CD4-positive, alpha-beta T cell treated with Interleukin-2 at 100 ng/mL for 4 hours (primary cell): Measurements from ENCODE around the gene MED13.
"Not testable (repeated sequence)": the region's sequence is repeated elsewhere in the genome, so short reads cannot be mapped to it uniquely, and the experiment has no call there.

Source experiments
- DNase-seq: peaks from one replicate; pipeline ENCODE4 v3.0.0-alpha.2; 2020; ENCODE audit warnings: low spot score

Gene MED13

DNA sequence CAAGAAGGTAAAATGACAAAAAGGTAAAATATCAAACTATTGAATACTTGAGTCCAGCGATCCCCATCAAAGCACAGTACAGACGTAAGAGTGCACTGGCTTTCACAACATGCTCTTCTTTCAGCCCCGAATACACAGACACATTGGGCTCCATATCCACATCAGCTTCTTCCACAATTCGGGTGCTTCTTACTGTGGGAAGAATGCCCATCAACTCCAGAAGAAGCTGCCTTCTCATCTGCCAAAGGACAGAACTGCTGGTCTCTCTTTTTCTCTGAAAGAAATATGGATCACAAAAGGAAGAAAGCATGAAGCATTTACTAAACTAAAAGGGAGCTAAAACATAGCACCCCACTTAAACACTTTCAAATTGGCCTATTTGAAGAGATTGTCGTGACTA is 157.7 kb downstream of the MED13 start:
- no peak for DNase-seq

DNA sequence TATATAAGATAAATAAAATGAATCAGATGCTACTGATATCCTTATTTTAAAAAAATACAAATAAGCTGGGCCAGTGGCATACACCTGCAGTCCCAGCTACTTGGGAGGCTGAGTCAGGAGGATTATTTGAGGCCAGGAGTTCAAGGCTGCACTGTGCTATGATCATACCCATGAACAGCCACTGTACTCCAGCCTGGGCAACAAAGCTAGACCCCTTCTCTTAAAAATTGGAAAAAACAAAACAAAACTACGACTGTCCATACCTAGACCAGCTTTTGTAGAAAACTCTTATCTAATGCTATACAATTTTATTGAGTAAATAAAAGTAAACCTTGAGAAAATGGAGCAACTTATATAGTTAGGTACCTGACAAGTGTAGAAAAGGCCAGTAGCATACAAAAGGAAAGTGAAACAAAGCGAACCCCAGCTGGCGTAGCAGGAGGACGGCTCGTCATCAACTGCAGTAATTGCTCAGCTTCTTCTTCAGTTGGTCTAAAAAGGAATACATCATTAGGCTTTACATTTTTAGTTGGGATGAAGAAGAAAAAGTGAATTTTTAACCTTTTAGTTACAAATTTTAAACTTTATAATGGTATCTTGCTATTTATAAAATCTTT is 160.9 kb downstream of the MED13 start:
- peak; percentile 60 for DNase-seq

DNA sequence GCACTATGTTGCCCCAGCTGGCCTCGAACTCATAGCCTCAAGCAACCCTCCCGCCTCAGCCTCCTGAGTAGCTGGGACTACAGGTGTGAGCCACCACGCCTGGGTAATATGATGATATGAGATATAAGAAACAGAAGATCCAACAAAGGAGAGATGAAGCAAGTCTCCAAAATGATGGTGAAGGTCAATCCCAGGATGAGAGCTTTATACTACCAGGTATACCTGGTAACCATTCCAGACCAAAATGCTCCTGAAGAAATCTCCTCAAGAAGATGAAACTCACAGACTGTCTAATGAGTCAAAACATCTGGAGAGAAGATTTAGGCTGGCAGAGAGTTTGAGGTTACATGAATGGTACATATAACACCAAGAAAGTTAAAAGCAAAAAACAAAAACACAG is 161.8 kb downstream of the MED13 start:
- DNase-seq = no peak

DNA sequence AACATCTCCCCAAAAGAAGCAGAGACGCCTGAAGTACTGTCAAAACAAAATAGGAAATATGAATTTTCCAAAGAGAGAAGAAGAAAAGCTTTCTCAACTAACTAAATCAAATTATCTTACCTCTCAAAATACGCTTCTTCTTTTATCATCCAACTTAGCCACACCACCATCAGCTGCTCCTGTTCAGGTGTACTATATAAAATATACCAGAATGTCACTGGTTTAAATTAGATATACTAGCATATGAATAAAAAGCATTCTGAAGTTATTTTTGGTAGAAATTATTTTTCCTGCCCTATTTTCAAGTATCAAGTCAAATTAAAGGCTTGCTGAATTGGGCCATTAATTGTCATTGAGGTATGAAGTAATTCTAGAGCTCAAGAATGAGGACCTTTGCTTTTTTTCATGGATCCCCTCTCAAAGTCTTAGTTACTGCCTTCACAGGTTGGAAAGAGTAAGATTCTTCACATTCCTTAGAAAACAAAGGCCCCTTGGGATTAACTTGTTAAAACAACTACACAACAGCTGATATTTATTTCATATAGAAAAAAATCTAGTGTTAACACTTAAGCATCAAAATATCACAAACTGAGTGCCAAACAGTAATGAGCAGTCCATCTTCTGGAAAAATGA is 167.4 kb downstream of the MED13 start:
- no peak for DNase-seq

DNA sequence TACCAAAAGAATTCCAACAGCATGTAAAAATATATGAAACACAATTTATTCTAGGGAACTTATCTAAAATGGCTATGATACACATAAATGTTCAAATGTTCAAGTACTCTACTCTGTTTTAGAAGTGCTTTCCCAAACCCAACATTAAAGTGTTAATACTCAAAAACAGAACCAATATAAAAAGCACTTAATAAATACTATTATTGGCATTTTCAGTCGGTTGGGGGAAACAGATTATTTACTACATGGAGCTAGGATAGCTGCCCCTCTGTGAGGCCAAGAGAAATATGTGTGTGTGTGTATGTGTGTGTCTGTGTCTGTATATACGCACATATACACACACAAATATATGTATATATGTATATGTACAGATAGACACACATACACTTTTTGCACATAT is 169.7 kb downstream of the MED13 start:
- DNase-seq = no peak

DNA sequence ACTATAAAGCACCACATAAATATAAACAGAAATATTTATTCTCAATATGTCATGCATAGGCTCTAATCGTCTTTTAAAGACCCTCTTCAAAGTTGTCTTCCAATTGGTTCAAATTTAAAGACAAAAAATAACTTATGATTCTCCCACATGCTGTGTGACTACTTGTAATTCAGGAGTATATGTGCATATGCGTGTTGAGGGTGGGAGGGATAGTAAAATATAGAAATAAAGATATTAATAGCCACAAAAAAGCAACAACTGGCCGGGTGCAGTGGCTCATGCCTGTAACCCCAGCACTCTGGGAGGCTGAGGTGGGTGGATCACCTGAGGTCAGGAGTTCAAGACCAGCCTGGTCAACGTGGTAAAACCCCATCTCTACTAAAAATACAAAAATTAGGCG is 170.8 kb downstream of the MED13 start:
- not testable (repeated sequence) for DNase-seq
